ENCODE data around the gene ALPI.
"Not testable (repeated sequence)": the region's sequence is repeated elsewhere in the genome, so short reads cannot be mapped to it uniquely, and the experiment has no call there.

The ALPI gene

DNA sequence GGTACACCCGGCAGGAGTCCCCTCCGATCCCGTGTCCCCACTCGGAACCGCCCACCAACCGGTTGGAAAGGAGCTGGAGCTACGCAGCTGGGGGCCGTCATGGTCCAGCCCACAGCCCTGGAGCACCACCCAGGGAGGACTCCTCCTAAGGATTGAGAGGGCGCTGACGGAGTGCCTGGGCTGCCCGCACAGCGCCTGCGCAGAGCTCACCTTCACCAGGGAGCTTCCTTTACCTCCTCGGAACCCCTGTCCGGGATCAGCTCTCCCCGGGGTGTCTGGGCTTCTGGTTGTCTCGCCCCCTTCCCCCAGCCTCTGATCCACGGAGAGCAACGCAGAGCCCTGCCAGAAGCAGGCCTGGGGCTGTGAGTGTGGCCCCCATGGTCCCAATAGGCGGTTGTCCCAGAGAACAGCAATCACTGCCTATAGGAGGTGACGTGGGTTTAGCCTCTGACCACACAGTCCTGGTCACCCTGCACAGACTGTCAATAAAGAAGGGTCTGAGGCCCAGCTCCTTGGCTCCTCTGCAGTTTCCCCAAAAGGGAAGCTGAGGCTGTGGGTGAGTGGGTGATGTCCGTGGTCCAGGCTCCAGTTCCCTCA, 34.7 kb upstream of the ALPI start:
- DNase-seq, result no peak

GRCh38 chr2:232422051-232422450, 33.9 kb upstream of the ALPI start:
- DNase-seq, result no peak

- DNase-seq, result not testable (repeated sequence)
These were observed 33.0 kb upstream of the ALPI start for GRCh38 chr2:232422996-232423395.

- DNase-seq, result not testable (repeated sequence)
These were observed 32.5 kb upstream of the ALPI start for GRCh38 chr2:232423407-232423806.

DNA sequence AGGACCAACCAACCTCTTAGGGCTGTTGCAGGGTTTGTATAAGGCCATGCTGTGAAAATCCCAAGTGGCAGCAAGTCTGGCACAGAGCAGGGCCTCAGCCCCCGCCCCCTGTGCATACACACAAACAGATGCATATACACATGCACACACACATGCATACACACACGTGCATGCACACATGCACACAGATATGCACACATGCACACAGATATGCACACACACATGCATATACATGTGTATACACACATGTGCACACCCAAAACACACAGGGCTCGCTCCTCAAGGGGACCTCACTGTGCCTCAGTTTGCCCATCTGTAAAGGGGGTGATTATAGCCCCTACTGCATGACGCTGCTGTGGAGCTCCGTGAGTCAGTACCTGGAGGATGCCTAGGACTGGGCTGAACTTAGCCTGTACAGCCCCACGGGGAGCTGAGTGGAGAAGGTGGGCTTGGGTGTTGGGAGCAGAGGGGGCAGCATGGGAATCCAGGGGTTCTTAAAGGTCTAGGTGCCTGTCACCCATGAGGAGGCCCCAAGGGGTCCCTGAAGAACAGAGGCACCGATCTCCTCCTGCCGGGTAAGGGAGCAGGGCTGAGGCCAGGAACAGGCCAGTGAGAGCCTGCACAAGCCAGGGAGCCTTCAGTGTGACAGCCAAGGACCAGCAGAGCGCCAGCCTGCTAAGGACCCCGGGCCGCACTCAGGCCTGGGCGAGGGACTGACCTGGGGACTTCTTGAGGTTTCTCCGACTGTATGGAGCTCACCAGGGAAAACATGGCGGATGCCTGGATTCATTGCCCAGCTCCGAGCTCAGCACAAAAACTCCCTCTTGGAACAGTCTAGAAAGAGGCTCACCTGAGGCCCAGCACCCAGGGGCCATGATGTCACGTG, 24.0 kb upstream of the ALPI start:
- DNase-seq, result no peak

DNA sequence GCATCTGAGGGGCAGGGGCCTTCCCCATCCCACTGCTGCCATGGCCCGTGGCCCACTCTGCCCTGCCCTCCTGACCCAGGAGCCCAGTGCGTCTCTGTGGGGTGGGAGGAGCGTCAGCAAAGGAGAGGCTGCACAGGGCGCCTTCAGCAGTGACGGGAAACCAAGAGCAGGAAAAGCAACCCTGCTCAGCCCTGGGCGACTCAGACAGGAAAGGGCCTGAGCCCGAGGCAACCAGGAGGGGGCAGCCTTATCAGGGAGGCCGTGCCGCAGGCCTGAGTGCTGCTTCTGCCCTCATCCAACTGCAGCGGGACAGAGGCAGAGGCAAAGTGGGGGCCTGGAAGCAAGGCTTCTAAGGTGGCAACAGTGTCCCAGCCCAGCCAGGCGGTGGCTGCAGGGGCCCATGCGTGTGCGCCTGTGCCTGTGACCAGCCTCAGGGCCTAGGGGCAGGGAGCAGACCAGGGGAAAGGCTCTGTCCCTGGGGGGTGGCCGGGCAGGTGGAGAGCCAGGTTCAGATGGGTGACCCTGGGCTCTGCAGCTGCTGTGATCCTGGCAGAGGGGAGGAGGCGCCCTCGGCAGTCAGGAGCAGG, 23.3 kb upstream of the ALPI start:
- DNase-seq, result no peak

DNA sequence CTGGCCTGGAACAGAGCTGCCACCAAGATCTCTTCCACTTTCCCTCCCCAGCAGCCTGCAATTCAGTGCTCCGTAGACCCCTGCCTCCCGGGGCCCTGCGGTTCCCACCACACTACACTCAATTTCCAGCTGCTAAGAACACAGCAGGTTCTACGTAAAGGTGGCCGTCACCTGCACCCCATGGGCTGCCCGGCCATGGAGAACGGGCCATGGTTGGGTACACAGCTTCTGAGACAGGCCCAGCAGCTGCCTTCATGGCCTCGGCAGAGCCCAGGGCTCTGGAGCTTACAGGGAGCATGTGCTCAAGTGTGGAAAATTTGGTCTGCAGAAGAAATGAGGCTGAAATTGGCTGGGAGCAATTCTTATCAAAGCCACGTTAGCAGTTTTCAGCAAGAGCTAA, 22.3 kb upstream of the ALPI start:
- not testable (repeated sequence) for DNase-seq

GRCh38 chr2:232434091-232434490, 21.9 kb upstream of the ALPI start:
- DNase-seq, result no peak

DNA sequence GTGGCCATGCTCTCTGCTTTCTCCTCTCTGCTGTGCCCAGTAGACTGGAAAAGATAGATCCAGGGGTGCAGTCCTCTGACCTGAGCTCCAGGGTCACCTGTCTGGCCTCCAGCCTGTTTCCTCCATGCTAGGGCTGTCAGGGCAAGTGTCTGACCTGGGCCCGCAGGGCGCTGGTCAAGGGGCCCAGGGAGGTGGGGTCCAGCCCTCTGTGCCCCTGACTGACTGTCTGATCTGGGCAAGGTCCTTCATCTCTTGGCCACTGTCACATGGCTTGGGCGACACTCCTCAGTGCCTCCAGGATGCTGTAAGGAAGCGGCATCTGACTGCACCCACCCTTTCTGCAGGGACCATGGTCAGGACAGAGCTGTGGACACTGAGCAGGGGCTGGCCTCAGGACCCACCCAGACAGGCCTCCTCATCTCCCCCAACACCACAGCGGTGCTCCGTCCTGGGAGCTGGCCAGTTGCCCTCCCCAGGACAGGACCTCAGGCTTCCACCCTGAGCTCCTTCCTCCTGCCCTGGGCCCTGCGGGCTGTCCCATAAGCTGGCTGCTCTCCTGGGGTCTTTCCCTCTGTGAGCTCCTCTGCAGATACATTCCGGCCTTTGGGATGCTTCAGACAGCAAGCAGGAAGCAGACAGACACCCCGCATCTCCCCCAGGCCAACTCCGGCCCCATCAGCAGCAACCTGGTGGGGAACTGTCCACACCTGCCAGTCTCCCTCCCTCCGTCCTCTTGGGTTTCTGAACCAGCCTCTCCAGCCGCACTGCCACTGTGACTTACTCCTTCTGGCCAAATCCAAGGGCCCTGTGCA, 21.2 kb upstream of the ALPI start:
- no peak for DNase-seq

- no peak for DNase-seq
These were observed 20.6 kb upstream of the ALPI start for GRCh38 chr2:232435375-232435648.

GRCh38 chr2:232435805-232436204, 20.1 kb upstream of the ALPI start:
- no peak for DNase-seq

DNA sequence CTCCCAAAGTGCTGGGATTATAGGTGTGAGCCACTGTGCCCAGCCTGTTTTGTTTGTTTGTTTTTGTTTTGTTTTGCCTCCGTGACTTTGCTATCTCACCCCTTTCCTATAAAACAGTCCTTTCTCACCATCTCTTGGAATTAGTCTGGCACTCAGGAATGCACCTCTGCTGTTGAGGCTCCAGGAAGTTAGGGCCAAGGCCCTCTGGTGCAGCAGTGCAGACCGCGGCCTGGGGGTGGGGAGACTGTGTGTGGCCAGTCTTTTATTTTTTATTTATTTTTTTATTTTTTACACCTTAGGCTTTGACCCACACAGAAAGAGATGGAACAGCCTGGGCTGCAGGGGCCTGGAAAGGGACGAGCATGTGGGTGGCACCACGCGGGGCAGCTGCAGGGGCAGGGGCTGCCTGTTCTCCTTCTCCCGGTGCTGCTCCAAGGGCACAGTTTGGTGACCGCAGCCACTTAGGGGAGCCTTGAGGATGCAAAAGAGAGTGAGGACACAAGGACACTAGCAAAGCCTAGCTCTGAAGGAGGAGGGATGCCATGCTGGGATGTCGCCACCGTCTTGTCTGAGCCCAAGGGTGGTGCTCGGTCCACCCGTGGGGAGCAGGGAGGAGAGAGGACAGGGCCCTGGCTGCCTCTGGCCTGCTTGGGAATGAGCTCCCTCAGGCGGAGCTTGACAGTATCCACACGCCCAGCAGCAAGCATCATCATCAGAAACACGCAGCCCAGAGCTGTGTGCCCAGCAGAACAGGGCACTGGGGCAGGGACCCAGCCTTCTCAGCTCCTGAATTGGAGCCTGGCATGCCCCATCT, 19.4 kb upstream of the ALPI start:
- no peak for DNase-seq

DNA sequence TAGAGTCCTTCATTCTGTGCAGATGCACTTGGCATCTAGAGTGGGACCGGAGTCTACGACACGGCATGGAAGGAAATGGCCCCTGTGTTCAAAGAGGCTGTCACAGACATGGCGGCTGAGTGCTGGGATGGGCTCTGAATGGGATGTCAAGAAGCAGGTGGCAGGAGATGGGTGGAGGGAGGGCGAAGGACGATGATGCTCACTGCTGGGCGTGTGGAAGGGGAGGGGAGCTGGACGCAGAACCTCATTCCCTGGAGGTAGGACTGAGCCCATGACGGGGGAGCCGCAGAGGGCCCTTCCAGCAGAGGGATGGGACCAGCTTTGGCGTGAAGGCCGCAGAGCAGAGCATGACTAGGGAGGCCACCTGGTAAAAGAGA, 18.8 kb upstream of the ALPI start:
- DNase-seq, result no peak

DNA sequence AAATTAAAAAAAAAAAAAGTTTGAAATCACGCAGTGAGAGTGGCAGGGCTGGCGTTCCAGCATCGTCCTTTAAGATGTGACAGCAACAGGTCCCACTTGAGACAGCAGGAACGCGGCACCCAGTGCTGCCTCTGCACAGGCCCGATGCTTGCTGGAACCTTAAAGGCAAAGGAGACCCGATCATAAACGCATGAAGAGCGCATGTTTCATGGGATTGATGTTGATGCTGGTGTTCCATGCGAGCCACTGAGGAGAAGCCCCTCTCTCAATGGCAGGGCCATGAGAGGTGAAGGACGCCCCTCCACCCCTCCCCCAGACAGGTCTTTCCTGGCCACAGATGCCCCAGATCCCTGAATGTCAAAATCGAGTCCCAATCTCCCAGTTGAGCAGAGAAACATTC, 17.9 kb upstream of the ALPI start:
- no peak for DNase-seq

GRCh38 chr2:232438951-232439757, 16.8 kb upstream of the ALPI start:
- DNase-seq, result no peak

DNA sequence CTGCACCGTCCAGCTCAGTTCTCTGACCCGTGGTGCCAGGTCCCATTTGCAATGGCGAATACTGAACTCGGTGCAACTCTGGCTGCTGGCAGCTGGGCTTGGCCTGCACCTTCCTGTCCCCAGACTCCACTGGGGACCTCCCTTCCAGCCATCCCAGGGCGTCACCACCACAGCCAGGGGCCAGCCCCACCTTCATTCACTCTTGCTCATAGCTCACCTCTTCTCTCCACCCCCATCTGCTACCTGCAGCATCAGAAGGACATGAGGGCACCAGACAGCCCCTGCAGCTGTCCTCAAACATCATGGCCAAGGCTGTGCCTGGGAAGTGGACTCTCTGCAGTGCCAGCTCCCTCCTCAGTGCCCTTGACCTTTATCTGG, 16.2 kb upstream of the ALPI start:
- DNase-seq, result no peak

- peak; percentile 43 for DNase-seq
These were observed 15.5 kb upstream of the ALPI start for GRCh38 chr2:232440220-232441018.

- DNase-seq, result no peak
These were observed 14.8 kb upstream of the ALPI start for GRCh38 chr2:232441147-232441651.

GRCh38 chr2:232441922-232442321, 14.0 kb upstream of the ALPI start:
- DNase-seq, result not testable (repeated sequence)

DNA sequence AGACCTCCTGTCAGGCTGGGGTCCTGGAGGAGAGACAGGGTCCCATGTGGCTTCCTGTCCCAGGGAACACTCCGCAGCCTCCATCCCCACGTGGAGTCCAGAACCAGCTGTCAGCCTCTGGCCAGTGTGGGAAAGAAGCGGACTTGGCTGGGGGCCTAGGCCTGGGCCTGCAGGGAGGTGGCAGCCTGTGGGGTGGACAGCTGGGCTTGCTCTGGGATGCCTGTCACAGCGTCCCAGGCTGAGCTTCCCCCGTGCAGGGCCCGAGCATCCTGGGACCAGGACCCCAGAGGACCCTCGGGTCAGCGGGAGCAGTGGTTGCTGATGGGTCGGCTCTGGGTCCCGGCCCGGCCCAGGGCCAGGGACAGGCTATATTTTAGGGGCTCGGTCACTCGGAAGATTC, 13.5 kb upstream of the ALPI start:
- DNase-seq, result not testable (repeated sequence)

DNA sequence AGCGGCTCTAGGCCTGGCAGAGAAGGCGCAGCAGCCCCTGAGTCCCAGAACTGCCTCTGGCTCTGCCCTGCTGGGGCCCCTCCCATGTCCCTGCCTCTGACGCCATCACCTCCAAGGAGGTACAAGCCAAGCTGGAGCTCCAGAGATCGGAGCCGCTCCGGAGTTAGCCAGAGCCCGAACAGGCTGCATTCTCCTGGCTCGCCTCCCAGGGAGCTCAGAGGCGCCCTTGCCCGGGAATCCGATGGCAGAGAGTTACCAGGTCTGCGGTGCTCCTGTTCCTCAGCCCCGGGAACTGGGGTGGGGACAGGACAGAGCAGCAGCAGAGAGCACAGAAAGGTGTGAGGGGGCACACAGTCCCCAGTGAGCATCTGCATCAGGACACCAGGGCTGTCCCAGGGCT, 12.9 kb upstream of the ALPI start:
- DNase-seq, result not testable (repeated sequence)

All from kidney glomerular epithelial cell (primary cell).